Activated effector memory CD4-positive, alpha-beta T cell treated with Interleukin-2 at 50 U/mL for 16 hours (primary cell): Measurements from ENCODE around the gene CMC1.
A peak's percentile ranks its signal among the peaks of the same experiment; 100 is the strongest.

Source experiments
- DNase-seq: peaks from one replicate; pipeline ENCODE4 v3.0.0-alpha.2; 2020

CMC1 gene

GRCh38 chr3:28308196-28308595 lies 66.8 kb downstream of the CMC1 start:
- DNase-seq = no peak

- no peak for DNase-seq
These were observed 74.3 kb downstream of the CMC1 start for GRCh38 chr3:28315711-28316110.

- no peak for DNase-seq
These were observed 74.8 kb downstream of the CMC1 start for GRCh38 chr3:28316226-28316625.

- no peak for DNase-seq
These were observed 76.1 kb downstream of the CMC1 start for GRCh38 chr3:28317438-28318022.

GRCh38 chr3:28320981-28321380 lies 79.6 kb downstream of the CMC1 start:
- no peak for DNase-seq

- no peak for DNase-seq
These were observed 81.0 kb downstream of the CMC1 start for GRCh38 chr3:28322464-28322863.

GRCh38 chr3:28326458-28326926 lies 85.1 kb downstream of the CMC1 start:
- DNase-seq = no peak

- DNase-seq = no peak
These were observed 87.1 kb downstream of the CMC1 start for GRCh38 chr3:28328188-28329151.

GRCh38 chr3:28334552-28334951 lies 93.1 kb downstream of the CMC1 start:
- no peak for DNase-seq

GRCh38 chr3:28335246-28335645 lies 93.8 kb downstream of the CMC1 start:
- DNase-seq = no peak

GRCh38 chr3:28337230-28337629 lies 95.8 kb downstream of the CMC1 start:
- DNase-seq = no peak

GRCh38 chr3:28343144-28343543 lies 101.7 kb downstream of the CMC1 start:
- no peak for DNase-seq

- DNase-seq = no peak
These were observed 104.3 kb downstream of the CMC1 start for GRCh38 chr3:28345690-28346089.

- DNase-seq = no peak
These were observed 106.2 kb downstream of the CMC1 start for GRCh38 chr3:28347374-28348264.

- DNase-seq = no peak
These were observed 106.8 kb downstream of the CMC1 start for GRCh38 chr3:28348265-28348628.

GRCh38 chr3:28348629-28349468 lies 107.4 kb downstream of the CMC1 start, which contains the start of the genes AZI2 and ZCWPW2:
AZI2 (minus strand) TSS chr3:28348824; CDS start chr3:28340617, 8,207 bp downstream.
ZCWPW2 (plus strand) TSS chr3:28348721; CDS start chr3:28413069, 64,348 bp downstream.
- DNase-seq = peak; percentile 88

- DNase-seq = no peak
These were observed 108.1 kb downstream of the CMC1 start for GRCh38 chr3:28349469-28350000.
